ENCODE results near the gene PLCE1.

PLCE1 gene

DNA sequence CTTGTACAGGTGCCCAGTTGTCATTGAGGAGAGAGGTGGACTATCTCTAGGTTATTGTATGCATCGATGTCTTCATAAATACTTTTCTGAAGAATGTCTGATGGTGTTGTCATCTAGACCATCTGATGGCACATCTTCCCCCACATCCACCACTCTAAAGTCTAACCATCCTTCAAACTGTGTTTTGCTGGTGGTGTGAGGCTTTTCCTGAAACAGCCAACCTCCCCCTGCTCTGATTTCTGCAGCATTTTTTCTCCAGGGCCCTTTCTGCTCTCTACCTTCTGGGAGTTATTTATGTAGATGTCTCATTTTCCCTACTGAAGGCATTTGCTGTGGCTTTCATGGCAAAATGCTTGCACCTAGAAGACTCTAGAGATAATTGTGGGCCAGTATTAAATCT, 1.5 kb downstream of the PLCE1 start:
- DNase-seq, result no peak

DNA sequence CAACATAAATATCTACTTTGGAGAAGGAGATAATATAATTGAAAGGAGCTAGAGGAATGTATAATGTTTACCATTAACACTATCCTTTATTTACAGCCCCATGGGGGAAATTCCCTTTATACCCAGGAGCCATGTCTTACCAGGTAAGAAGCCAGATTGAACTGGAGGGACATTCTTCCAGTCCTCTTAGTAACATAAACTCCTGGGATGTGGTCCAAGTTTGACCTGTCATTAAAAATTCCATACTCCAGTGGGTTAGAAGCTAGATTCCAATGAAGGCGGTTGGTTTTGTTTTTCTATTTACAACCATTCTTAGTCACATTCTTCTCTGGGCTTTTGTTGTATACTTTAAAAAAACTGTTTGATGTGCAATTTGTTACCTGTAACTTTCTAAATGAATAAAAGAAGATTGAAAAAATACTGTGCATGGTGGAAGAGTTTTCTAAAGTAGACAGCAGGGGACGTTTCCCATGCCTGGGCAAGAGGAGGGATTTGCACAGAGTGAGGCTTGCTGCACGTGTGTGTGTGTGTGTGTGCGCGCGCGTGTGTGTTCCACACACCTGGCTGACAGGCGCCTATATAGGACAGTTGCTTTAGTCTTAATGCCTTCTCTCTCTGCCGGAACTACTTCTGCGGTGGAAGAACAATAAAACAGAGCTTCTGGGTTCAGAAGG, 2.0 kb downstream of the PLCE1 start:
- DNase-seq, result no peak

DNA sequence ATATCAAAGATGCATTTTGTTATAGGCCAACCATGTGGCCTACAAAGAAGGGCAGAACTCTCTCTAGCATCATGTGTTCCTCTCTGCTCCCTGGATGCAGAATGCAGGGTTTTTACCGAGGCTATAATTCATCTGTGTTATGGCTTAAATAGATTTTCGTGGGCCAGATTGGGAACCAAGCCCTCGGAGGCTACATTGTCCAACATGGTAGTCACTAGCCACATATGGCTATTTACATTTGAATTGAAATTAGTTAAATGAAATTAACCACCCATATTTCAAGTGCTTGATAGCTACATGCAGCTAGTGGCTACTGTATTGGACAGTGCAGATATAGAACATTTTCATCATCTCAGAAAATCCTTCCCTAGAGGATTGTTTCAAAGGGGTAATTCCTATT, 2.8 kb downstream of the PLCE1 start:
- DNase-seq, result no peak

DNA sequence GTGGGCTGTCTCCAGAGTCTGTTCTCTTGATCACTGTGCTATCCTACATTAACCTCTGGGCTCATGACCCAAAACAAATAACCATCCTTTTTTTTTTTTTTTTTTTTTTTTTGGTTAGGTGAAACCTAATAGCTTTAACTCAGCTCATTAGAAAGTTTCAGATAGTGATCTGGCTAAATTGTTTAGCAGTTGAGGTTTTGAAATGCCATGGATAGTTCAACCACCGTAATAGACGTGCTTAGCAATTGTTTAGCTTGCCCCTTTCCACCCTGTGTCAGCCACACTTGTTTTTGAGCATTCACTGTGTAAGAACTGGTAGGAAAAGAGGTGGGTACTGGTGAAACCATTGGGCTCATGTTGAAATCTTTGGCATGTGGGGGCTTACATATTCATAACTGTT, 3.8 kb downstream of the PLCE1 start:
- DNase-seq, result no peak

DNA sequence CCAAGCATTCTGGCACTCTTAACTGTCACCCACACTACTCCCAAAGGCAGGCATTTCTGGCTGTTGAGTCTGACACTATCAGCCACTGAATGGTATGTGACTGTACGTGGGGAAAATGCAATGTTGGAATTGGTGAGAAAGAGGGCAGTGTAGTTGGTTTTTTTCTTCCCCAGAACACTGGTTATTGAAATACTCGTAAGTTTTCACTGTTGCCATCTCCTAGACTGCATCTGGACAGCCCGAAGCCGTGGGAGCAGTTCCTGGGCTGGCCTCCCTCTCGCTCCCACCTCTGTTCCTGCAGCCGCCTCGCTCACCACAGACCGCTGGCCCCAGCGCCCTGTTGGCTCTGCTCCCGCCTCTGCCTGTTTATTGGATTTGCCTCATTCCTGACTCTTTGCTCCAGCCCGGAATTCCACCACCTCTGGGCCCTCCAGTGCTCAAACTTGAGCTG, 5.7 kb downstream of the PLCE1 start:
- DNase-seq, result no peak

DNA sequence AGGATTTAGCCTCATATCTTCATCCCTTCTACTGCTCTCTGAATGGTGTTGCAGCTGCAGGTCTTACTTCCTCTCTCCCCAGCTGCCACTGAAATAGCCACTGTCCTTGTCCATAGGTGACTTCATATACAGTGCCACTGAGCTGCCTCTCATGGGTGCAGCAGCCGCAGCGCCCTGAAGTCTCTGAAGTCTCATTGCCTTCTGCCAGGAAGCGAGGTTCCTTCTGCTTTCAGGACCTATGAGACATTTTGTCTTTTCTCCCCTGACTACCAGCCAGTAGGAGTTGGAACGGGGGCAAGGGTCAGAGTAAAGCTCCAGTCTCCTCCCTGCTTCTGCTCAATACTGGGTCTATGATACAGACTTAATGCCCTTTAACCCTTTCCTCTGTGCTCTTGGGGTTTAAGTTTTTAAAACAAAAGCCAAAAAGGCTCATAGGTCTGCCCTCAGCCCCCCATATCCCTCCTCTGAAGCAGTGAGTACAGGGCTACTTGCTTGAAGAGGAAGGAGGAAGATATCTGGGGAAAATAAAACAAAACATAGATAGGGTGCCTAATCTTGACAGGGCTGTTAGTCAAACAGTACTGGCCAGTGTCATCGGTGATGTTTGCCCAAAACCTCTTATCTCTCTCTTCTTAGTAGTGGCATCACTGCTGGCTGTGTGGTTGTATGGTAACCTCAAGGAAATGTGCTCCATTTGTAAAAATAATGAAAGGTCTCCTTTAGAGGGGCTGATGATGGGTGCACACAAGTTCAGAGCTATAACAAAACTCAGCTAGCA, 7.1 kb downstream of the PLCE1 start:
- DNase-seq, result no peak

DNA sequence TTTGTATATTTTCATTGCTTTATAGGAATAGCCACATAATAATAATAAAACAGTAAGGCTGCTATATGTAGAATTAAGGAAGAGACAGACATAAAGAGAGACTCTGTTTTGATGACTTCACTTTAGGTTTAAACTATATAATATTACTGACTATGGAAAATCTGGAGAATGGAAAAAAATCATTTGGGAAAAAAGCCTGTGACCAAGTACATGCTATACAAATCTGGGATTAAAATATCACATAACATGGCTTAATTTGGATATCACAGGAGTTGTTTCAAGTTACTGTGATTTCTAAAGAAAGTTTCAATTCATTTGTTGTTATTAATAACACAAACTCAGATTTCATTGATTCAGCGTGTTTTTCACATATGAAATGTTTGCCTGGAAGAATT, 7.7 kb downstream of the PLCE1 start:
- DNase-seq, result no peak

DNA sequence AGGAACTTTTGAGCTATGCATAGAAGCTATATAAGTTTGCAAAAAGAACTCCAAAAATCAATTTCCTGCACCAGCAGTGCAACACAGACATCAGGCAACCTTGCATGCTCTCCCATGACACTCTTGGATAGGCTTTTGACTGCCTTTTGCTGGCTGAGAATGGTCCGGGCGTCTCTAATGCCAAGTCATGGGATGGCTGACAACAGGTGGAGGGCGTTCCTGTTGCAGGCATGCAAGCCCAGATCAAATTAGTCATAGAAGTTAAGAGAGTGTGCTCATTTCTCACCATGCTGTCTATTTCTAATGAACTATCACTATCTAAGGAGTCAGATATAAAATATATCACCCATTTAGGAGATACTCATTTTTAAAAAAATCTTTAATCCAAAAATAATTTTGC, 8.4 kb downstream of the PLCE1 start:
- DNase-seq, result no peak

DNA sequence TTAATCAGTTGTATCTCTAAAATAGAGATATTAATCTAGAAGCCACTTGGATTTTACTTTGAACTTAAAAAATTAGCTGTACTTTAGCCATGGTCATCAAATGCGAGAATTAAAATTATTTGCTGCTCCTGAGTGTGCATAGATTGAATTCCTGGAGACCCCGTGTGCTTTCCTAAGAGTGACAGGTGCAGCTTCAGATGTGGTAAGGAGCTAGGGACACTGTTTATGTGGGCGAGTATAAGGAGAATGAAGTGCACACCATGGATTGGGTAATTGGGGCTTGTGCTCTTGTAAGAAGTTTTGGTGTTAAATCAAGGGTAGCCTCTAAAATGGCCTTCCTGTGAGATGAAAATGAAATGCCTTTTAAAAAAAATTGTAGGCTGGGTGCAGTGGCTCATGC, 9.8 kb downstream of the PLCE1 start:
- no peak for DNase-seq

DNA sequence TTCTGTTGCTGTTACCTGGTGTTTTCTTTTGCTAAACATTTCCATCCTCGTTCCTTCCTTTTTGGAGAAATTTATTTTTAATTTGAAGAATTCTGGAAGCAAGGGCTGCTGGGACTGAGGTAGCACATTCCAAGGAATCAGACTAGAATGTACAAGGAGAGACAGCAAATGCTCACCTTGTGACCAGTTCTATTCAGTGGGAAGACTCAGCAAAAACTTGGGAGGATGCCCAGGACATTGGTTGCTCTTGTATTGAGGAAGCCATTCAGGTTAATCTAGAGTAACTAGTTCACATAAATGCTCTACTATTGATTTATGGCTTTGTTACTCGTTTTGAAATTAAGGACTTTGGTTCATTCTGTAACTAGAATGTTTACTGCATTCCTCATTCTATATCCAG, 11.3 kb downstream of the PLCE1 start:
- DNase-seq, result no peak

DNA sequence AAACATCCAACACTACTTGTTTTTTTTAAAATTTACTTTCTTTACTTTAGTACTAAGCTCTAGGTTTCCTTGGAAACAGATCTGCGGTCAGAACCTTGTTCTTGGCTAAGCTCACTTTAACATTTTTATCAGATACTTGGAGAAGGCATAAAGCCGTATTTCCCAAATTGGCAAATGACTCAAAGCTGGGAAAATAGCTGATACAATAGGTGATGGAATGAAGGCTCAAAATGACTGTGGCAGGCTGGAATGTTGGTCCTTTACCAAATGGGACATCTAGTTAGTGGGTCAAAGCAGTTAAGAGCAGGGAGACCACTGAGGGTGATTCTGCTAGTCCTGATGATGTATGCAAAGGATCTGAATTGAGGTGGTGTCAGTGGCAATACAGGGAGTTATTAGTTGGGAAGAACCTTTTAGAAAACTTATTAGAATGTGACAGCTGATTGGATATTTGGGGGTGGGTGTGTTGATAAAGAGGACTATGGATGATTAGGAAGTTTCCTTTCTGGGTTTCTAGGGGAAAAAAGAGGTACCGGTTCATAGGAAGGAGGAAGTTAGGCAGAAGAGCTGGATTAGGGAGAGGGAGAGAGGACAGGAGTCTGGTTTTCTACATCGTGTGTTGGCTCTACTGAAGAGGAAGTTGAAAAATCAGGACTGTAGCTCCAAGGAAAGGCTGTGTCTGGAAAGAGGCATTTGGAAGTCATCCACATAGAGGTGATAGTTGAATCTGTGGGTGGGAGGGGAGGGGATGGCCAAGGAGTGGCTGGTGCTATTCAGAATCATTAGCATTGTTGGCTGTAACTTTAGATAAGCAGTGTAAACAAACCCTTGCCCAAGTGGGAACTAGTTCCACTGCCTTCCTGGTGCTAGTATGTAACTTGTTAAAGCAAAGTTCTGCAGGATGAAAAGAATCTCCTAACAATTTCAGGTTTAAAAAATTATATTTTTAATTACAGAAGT, 13.1 kb downstream of the PLCE1 start:
- DNase-seq, result no peak

DNA sequence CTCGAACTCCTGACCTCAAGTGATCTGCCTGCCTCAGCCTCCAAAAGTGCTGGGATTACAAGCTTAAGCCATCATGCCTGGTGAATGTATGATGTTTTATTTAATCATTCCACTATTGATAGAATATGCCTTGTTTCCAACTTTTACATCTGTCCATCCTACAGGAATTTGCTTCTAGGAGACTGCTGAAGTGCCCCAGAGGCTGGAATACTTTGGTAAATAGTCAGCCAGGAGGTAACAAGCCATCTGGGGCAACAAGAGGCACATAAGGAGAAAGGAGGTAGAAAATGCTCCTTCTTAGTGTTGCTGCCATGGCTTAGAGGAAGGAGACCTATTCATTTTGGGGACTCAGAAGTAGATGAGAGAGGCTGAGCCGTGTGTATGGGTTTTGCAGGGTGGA, 14.8 kb downstream of the PLCE1 start:
- DNase-seq, result no peak

DNA sequence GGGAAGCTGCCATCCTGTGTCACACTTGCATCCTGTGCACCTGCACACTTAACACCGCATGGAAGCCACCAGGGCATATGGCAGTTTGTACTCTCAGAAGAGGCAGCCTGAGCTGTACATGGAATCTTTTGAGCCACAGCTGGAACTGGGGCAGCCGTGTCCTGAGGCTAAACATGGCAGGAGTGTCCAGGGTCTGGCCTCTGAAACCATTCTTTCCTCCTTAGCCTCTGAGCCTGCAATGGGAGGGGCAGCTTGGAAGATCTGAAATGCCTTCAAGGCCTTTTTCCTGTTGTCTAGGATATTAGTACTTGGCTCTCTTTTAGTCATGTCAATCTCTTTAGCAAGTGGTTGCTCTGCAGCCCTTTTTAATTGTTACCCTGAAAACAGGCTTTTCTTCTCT, 16.4 kb downstream of the PLCE1 start:
- no peak for DNase-seq

DNA sequence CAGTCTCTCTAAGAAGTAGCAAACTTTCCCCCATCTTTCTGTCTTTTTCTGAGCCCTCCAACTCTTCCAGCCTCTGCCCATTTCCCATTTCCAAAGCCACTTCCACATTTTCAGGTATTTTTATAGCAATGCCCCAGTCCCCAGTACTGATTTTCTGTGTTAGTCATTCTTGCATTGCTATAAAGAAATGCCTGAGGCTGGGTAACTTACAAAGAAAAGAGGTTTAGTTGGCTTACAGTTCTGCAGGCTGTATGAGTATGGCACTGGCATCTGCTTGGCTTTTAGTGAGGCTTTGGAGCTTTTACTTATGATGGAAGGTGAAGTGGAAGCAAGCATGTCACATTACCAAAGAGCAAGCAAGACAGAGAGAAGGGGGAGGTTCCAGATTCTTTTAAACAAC, 17.2 kb downstream of the PLCE1 start:
- DNase-seq, result no peak

DNA sequence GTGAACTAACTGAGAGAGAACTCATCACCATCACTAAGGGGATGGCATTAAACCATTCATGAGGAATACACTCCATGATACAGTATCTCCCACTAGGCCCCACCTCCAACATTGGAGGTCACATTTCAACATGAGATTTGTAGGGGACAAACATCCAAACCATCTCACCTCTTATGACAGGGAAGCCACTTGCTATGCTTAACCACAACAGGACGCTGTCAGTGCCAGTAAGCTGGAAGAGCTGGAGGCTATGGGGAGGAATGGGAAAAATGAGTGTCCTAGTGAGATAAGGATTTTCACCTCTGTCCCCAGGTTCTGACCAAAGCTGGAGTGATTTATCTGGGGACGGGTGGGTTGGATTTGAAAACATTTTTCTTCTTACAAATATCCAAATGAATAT, 17.6 kb downstream of the PLCE1 start:
- no peak for DNase-seq

DNA sequence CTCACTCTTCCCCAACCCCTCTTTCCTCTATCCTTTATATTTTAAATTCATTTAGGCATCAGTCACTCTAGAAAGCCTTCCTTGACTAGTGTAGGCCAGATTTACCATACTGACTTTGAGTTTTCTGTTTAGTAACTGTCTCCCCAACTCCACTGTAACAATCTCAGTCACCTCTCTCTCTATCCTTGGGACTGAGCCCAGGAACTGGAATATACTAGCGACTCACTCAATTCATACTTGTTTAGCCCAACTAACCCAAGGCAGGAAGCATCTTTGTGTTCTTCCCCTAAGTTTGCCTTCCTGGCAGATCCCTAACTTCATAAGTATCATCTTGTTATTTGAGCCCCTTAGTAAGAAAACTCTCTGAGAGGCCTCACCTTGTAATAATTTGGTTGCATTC, 19.1 kb downstream of the PLCE1 start:
- DNase-seq, result no peak

DNA sequence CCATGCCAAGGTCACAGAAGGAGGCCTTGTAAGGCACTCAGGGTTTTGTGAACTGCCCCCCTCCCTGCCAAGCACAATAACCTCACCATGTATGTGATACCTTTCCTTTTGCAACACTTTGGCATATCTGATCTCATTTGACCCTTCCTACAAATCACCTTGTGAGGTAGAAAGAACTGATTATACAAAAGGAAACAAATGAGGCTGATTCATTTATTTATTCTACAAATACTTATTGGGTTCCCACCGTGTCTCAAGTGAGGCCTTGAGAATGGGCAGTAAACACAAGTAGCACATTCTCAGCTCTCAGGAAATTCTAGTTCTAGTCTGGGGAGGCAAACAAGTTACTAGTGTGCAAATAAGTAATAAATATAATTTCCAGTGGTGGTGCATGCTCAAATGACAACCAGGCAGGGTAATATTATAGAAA, 19.6 kb downstream of the PLCE1 start:
- DNase-seq, result no peak

DNA sequence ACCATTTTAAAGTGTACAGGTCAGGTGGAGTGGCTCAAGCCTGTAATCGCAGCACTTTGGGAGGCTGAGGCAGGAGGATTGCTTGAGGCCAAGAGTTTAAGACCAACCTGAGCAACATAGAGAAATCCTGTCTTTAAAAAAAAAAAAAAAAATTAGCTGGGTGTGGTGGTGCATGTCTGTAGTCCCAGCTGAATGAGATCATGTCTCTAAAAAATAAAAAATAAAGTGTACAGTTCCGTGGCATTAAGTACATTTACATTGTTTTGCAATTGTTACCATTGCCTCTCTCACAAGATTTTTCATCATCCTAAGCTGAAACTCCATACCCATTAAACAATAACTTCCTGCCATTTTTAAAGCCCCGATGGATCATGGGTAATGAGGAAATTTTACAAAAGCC, 20.6 kb downstream of the PLCE1 start:
- no peak for DNase-seq

DNA sequence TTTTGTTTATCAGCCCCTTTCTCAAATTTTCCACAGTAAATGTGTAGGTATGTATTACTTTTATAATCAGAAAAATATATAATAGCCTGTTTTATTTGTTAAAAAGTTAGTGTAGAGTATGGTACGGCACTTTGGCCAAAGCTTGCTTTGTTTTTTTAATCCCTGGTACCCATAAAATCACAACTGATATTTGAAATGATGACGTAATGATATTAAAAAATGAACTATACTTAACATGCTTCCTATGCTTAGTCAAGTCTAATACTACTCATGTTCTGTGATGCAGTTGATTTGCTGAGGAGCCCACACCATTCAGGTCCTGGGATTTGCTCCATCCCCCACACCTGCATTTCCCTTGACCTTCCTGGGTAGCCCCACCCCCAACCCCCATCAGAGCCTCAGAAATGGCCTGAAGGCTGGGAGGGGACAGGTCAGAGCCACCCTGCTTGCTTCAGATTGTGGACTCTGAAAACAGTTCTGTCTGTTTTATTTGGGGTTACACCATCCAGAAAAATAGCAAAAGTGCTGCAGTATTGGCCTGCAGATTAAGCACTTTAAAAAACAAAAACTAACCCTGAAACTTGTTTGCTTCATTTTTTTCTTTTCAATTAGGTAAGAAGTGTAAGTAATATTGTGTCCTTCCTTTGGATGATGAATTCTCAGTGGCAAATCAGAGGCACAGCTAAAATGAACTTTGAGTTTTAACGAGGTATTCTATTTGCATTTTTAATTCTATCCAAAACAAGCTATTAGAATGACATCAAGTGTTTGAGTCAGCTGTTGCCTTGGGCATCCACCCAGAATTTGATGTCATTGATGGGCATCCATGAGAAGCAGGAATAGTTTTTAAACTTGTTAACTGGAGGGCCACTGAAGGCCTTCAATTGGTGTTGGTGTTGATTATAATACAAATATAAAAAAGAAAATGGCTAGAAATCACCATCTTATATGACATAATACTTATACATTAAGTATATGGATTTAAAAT, 23.3 kb downstream of the PLCE1 start:
- DNase-seq, result no peak

DNA sequence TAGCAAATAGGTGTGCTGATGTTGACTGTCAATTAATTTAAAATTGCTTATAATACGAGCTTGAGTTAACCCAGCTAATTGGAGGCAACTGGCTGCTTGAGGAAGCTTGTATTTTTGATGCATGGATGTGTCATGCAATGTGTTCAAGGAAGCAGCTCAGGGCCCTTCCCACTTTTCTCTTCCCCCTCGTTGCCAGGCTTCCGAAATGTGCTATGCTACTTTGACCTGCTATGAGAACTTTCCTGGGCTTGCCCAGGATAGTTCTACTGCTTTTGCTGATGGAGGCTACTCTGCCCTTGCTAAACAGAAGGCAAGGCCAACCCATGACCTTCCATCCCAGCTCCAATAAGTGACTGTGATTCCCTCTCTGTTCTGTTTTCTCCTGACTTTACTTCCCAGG, 24.4 kb downstream of the PLCE1 start:
- DNase-seq, result no peak

DNA sequence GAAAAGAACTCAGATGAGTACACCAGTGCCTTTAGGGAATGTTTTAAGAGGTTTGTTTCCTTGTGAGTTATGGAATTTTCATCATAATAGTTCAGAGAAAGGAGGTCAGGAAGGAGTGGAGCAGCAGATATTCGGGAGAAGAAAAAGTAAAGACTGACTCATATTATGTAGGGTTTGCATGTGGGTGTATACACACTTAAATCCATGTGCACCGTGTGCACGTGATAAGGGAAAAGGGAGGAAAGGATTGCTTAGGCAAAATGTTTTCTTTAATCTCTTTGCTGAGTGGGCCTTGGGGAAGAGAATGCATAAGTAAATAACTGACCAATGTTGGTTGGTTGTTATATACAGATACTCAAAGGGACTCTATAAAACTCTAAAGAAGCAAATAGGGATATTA, 30.2 kb downstream of the PLCE1 start:
- DNase-seq, result no peak

DNA sequence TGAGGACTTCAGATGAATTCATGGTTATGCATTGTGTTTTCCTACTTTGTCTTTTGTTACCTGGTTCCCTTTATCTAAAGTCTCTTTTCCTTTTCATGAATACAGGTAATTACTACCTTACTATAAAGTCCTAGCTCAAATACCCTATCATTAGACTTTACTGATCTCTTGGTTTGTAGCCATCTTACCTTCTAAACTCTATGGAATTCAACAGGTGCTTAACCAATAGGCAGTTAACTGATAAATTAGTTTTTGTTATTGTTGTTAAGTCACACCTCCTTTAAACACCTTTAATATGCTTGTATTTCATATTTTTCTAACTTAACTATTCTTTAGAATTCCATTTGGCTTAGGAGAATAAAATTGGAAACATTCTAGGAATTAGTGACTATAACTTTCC, 30.7 kb downstream of the PLCE1 start:
- DNase-seq, result no peak

All from stimulated activated CD4-positive, alpha-beta T cell treated with anti-CD3 and anti-CD28 coated beads, Interleukin-15, amount 100 ng/mL, for 24 hours (primary cell).